ENCODE data around the gene CFAP92. TPM values are rescaled to one million over a fixed set of nuclear protein-coding genes. Genes with fewer than 3 reads are reported as not detected.
A peak's percentile ranks its signal among the peaks of the same experiment; 100 is the strongest.

CFAP92 gene
- total RNA-seq = 1.9 and 2.4 TPM in 2 replicates

GRCh38 chr3:128993461-128994172 lies at the start of gene CFAP92:
CFAP92 (minus strand) TSS chr3:128994076; CDS start chr3:128993304, 772 bp downstream.
- peak; percentile 79 for DNase-seq

GRCh38 chr3:129040579-129041300 lies 46.9 kb upstream of the CFAP92 start:
- DNase-seq = no peak

GRCh38 chr3:129040039-129040336 lies 46.1 kb upstream of the CFAP92 start:
- no peak for DNase-seq

GRCh38 chr3:129039271-129040038 lies 45.6 kb upstream of the CFAP92 start:
- peak; percentile 38 for DNase-seq

- no peak for DNase-seq
Measured at GRCh38 chr3:129038121-129038855, 44.4 kb upstream of the CFAP92 start.

GRCh38 chr3:129037093-129037419 lies 43.2 kb upstream of the CFAP92 start:
- no peak for DNase-seq

- DNase-seq = no peak
Measured at GRCh38 chr3:129036222-129037092, 42.6 kb upstream of the CFAP92 start.

GRCh38 chr3:129035360-129036221 lies 41.7 kb upstream of the CFAP92 start:
- no peak for DNase-seq

- DNase-seq = peak; percentile 27
Measured at GRCh38 chr3:129034642-129035041, 40.8 kb upstream of the CFAP92 start.

GRCh38 chr3:129033633-129034321 lies 39.9 kb upstream of the CFAP92 start:
- DNase-seq = no peak

- no peak for DNase-seq
Measured at GRCh38 chr3:129033151-129033550, 39.3 kb upstream of the CFAP92 start.

GRCh38 chr3:129032716-129033115 lies 38.8 kb upstream of the CFAP92 start:
- no peak for DNase-seq

- DNase-seq = no peak
Measured at GRCh38 chr3:129031476-129032215, 37.8 kb upstream of the CFAP92 start.

GRCh38 chr3:129030611-129031010 lies 36.7 kb upstream of the CFAP92 start:
- no peak for DNase-seq

GRCh38 chr3:129028866-129029265 lies 35.0 kb upstream of the CFAP92 start:
- DNase-seq = no peak

GRCh38 chr3:129027544-129027880 lies 33.6 kb upstream of the CFAP92 start:
- no peak for DNase-seq

GRCh38 chr3:129026728-129027543 lies 33.1 kb upstream of the CFAP92 start:
- DNase-seq = peak; percentile 95

- DNase-seq = no peak
Measured at GRCh38 chr3:129025691-129026435, 32.0 kb upstream of the CFAP92 start.
